ENCODE results near the gene ZCRB1.
"Not testable (repeated sequence)": the region's sequence is repeated elsewhere in the genome, so short reads cannot be mapped to it uniquely, and the experiment has no call there.

The ZCRB1 gene

DNA sequence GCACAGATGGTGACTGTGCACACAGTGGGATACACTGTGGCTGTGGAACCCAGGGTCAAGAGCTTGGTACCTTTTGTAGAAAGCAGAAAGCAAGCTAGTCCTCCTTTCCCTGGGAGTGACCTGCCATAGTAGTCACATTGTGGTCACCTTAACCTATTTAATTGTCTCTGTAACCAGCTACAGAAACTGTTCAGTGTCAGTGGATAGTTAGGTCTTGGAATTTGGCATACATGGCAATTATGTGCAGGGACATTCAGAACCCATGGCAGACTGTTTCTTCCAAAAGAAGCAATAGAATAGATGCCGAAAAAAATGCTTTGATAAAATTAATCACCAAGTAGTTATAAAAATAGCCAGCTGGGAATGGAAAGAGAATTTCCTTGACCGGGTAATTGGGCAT lies 30.4 kb upstream of the ZCRB1 start:
- no peak overlapping the region for H3K4me3 ChIP-seq (ENCODE audit: low read depth, low read length)
- no peaks in the 10 kb centered on the region for H3K4me1 ChIP-seq (ENCODE audit: control insufficient read depth, insufficient read depth, low read length, unreplicated experiment)
- H3K27me3 ChIP-seq (ENCODE audit: insufficient read depth, low read length), result no peaks in the 10 kb centered on the region

GRCh38 chr12:42350021-42350407 lies 24.1 kb upstream of the ZCRB1 start:
- H3K27ac ChIP-seq (ENCODE audit: low read depth, low read length); H3K27me3 ChIP-seq (ENCODE audit: insufficient read depth, low read length); H3K36me3 ChIP-seq (ENCODE audit: insufficient read depth, low read length); H2AFZ ChIP-seq (ENCODE audit: low read length, unreplicated experiment); H3K4me1 ChIP-seq (ENCODE audit: control insufficient read depth, insufficient read depth, low read length, unreplicated experiment); H3K4me3 ChIP-seq (ENCODE audit: low read depth, low read length): not testable (repeated sequence)
- peaks cover 30% of the 10 kb centered on the region for H3K79me2 ChIP-seq (ENCODE audit: control insufficient read depth, insufficient read depth, low read length, unreplicated experiment)

More for the DNA sequence above, 30.4 kb upstream of the ZCRB1 start:
- H3K27ac ChIP-seq (ENCODE audit: low read depth, low read length), result no peak overlapping the region
- peaks cover 6% of the 10 kb centered on the region for H3K79me2 ChIP-seq (ENCODE audit: control insufficient read depth, insufficient read depth, low read length, unreplicated experiment)
- 0 out of 2 replicates have a peak, but pooled peaks cover 4% of the 10 kb centered on the region for H3K36me3 ChIP-seq (ENCODE audit: insufficient read depth, low read length)
- H2AFZ ChIP-seq (ENCODE audit: low read length, unreplicated experiment), result no peak overlapping the region

DNA sequence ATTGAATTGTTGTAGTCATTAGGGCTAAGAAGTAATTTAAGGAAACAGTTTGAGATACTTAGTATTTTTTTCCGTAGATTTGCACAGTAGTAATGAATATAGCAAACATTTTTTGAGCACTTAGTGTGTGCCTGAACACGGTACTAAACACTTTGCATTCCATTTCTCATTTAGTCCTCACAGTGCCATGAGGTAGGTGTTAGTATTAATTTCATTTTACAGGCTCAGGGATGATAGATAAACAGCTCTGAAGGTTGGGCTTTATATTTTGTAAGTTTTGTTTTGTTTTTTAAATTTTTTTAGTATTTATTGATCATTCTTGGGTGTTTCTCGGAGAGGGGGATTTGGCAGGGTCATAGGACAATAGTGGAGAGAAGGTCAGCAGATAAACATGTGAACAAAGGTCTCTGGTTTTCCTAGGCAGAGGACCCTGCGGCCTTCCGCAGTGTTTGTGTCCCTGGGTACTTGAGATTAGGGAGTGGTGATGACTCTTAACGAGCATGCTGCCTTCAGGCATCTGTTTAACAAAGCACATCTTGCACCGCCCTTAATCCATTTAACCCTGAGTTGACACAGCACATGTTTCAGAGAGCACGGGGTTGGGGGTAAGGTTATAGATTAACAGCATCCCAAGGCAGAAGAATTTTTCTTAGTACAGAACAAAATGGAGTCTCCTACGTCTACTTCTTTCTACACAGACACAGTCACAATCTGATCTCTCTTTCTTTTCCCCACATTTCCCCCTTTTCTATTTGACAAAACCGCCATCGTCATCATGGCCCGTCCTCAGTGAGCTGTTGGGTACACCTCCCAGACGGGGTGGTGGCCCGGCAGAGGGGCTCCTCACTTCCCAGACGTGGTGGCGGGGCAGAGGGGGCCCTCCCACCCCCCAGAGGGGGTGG lies 23.5 kb upstream of the ZCRB1 start:
- peaks cover 34% of the 10 kb centered on the region for H3K79me2 ChIP-seq (ENCODE audit: control insufficient read depth, insufficient read depth, low read length, unreplicated experiment)
- not testable (repeated sequence) for H2AFZ ChIP-seq (ENCODE audit: low read length, unreplicated experiment); H3K27ac ChIP-seq (ENCODE audit: low read depth, low read length); H3K27me3 ChIP-seq (ENCODE audit: insufficient read depth, low read length); H3K36me3 ChIP-seq (ENCODE audit: insufficient read depth, low read length); H3K4me1 ChIP-seq (ENCODE audit: control insufficient read depth, insufficient read depth, low read length, unreplicated experiment); H3K4me3 ChIP-seq (ENCODE audit: low read depth, low read length)

DNA sequence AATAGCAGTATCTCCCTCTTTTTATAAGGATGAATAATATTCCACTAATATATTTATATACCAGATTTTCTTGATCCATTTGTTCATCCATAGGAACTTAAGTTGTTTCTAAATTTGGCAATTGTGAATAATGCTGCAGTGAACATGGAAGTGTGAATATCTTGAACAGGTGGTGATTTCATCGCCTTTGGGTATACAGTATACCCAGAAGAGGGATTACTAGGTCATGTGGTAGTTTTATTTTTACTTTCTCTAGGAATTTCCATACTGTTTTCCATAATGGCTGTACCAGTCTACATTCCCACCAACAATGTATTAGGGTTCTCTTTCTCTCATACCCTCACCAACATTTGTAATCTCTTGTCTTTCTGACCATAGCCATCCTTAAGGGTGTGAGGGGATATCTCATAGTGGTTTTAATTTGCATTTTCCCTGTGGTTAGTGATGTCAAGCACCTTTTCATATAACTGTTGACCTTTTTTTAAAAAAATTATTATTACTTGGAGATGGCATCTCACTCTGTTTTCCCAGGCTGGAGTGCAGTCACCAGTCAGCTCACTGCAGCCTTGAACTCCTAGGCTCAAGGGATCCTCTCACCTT lies 20.6 kb upstream of the ZCRB1 start:
- peaks cover 47% of the 10 kb centered on the region for H3K79me2 ChIP-seq (ENCODE audit: control insufficient read depth, insufficient read depth, low read length, unreplicated experiment)
- no peaks in the 10 kb centered on the region for H3K36me3 ChIP-seq (ENCODE audit: insufficient read depth, low read length)
- H2AFZ ChIP-seq (ENCODE audit: low read length, unreplicated experiment), result no peak overlapping the region
- no peak overlapping the region for H3K4me3 ChIP-seq (ENCODE audit: low read depth, low read length)
- peaks cover 7% of the 10 kb centered on the region for H3K4me1 ChIP-seq (ENCODE audit: control insufficient read depth, insufficient read depth, low read length, unreplicated experiment)
- no peaks in the 10 kb centered on the region for H3K27me3 ChIP-seq (ENCODE audit: insufficient read depth, low read length)
- no peak overlapping the region for H3K27ac ChIP-seq (ENCODE audit: low read depth, low read length)

- H3K27ac ChIP-seq (ENCODE audit: low read depth, low read length), result no peak overlapping the region
- peaks cover 7% of the 10 kb centered on the region for H3K4me1 ChIP-seq (ENCODE audit: control insufficient read depth, insufficient read depth, low read length, unreplicated experiment)
- H2AFZ ChIP-seq (ENCODE audit: low read length, unreplicated experiment), result no peak overlapping the region
- H3K36me3 ChIP-seq (ENCODE audit: insufficient read depth, low read length), result no peaks in the 10 kb centered on the region
- peaks cover 66% of the 10 kb centered on the region for H3K79me2 ChIP-seq (ENCODE audit: control insufficient read depth, insufficient read depth, low read length, unreplicated experiment)
- no peak overlapping the region for H3K4me3 ChIP-seq (ENCODE audit: low read depth, low read length)
- H3K27me3 ChIP-seq (ENCODE audit: insufficient read depth, low read length), result no peaks in the 10 kb centered on the region
Observed at GRCh38 chr12:42343721-42344120, 17.8 kb upstream of the ZCRB1 start.

- Histone ChIP-seq H3K4me3 (ENCODE audit: low read depth, low read length) (no peak overlapping the region), H3K27me3 (ENCODE audit: insufficient read depth, low read length) (no peaks in the 10 kb centered on the region), H2AFZ (ENCODE audit: low read length, unreplicated experiment) (no peak overlapping the region), H3K79me2 (ENCODE audit: control insufficient read depth, insufficient read depth, low read length, unreplicated experiment) (peaks cover 62% of the 10 kb centered on the region), H3K36me3 (ENCODE audit: insufficient read depth, low read length) (no peaks in the 10 kb centered on the region), H3K4me1 (ENCODE audit: control insufficient read depth, insufficient read depth, low read length, unreplicated experiment) (peaks cover 7% of the 10 kb centered on the region), H3K27ac (ENCODE audit: low read depth, low read length) (no peak overlapping the region)
Observed at GRCh38 chr12:42342028-42342427, 16.1 kb upstream of the ZCRB1 start.

DNA sequence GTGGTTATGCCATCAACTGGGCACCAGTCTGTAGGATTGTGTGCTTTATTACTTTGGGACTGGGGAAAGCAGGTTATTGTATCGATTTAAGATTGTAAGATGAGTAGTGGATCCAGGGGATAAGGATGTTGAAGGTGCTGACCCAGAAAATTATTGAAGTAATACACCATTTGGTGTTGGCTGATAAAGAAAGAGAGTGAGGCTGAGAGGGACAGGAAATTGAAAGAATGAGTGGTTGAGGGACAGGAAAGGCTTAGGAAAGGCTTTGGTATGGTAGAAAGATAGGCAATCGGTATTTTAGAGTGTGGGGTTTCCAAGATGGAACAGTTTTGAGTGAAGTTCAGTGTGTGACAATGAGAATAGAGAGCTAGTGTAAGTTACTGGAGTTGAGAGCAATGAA lies 12.4 kb upstream of the ZCRB1 start:
- H3K79me2 ChIP-seq (ENCODE audit: control insufficient read depth, insufficient read depth, low read length, unreplicated experiment), result peaks cover 63% of the 10 kb centered on the region
- no peaks in the 10 kb centered on the region for H3K27me3 ChIP-seq (ENCODE audit: insufficient read depth, low read length)
- no peak overlapping the region for H3K27ac ChIP-seq (ENCODE audit: low read depth, low read length)
- no peaks in the 10 kb centered on the region for H3K36me3 ChIP-seq (ENCODE audit: insufficient read depth, low read length)
- H2AFZ ChIP-seq (ENCODE audit: low read length, unreplicated experiment), result no peak overlapping the region
- peaks cover 5% of the 10 kb centered on the region for H3K4me1 ChIP-seq (ENCODE audit: control insufficient read depth, insufficient read depth, low read length, unreplicated experiment)
- H3K4me3 ChIP-seq (ENCODE audit: low read depth, low read length), result no peak overlapping the region

DNA sequence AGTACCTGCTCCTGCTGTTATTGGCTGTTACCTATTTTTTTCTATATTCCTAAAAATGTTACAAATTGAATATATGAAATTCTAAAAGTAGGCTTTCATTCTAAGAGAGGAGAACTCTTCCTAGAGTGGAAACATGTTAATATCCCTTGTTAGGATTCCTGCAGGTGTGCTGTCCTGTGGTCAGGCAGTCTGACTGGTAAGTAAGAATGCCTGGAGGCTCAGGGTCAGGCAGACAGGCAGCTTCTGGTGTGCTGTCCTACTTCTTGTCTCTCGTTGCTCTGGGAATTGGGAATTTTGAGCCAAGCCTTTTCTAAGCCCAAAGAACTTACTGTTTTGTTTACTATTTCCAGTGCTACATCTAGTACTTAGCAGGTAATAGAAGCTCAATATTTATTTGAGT lies 10.4 kb upstream of the ZCRB1 start:
- no peaks in the 10 kb centered on the region for H3K36me3 ChIP-seq (ENCODE audit: insufficient read depth, low read length)

GRCh38 chr12:42332301-42333285 lies 6.7 kb upstream of the ZCRB1 start:
- Histone ChIP-seq H3K4me1 (ENCODE audit: control insufficient read depth, insufficient read depth, low read length, unreplicated experiment) (peaks cover 12% of the 10 kb centered on the region), H2AFZ (ENCODE audit: low read length, unreplicated experiment) (no peak overlapping the region), H3K4me3 (ENCODE audit: low read depth, low read length) (no peak overlapping the region), H3K27ac (ENCODE audit: low read depth, low read length) (no peak overlapping the region), H3K27me3 (ENCODE audit: insufficient read depth, low read length) (no peaks in the 10 kb centered on the region), H3K36me3 (ENCODE audit: insufficient read depth, low read length) (no peaks in the 10 kb centered on the region), H3K79me2 (ENCODE audit: control insufficient read depth, insufficient read depth, low read length, unreplicated experiment) (peaks cover 70% of the 10 kb centered on the region)

More for the DNA sequence above, 10.4 kb upstream of the ZCRB1 start:
- H3K27ac ChIP-seq (ENCODE audit: low read depth, low read length), result no peak overlapping the region
- H3K4me3 ChIP-seq (ENCODE audit: low read depth, low read length), result no peak overlapping the region
- peaks cover 5% of the 10 kb centered on the region for H3K4me1 ChIP-seq (ENCODE audit: control insufficient read depth, insufficient read depth, low read length, unreplicated experiment)
- H3K27me3 ChIP-seq (ENCODE audit: insufficient read depth, low read length), result no peaks in the 10 kb centered on the region
- H2AFZ ChIP-seq (ENCODE audit: low read length, unreplicated experiment), result no peak overlapping the region
- H3K79me2 ChIP-seq (ENCODE audit: control insufficient read depth, insufficient read depth, low read length, unreplicated experiment), result peaks cover 68% of the 10 kb centered on the region

GRCh38 chr12:42330097-42330496 lies 4.2 kb upstream of the ZCRB1 start:
- not testable (repeated sequence) for H3K27me3 ChIP-seq (ENCODE audit: insufficient read depth, low read length); H3K27ac ChIP-seq (ENCODE audit: low read depth, low read length); H3K36me3 ChIP-seq (ENCODE audit: insufficient read depth, low read length); H2AFZ ChIP-seq (ENCODE audit: low read length, unreplicated experiment); H3K4me3 ChIP-seq (ENCODE audit: low read depth, low read length)
- Histone ChIP-seq H3K4me1 (ENCODE audit: control insufficient read depth, insufficient read depth, low read length, unreplicated experiment) (peaks cover 18% of the 10 kb centered on the region), H3K79me2 (ENCODE audit: control insufficient read depth, insufficient read depth, low read length, unreplicated experiment) (peaks cover 85% of the 10 kb centered on the region)

Measured in ACC112 (cell line).